Uterus (tissue), 4 donors: Measurements from ENCODE around the gene SLC50A1. TPM values are rescaled to one million over a fixed set of nuclear protein-coding genes. Genes with fewer than 3 reads are reported as not detected.

ENCODE experiments used
- DNase-seq, 2 donors: peaks; one replicate each; pipeline ENCODE4 v3.0.0-alpha.2; 2019 to 2020
- H3K27ac ChIP-seq, 2 donors: fragments of 200-600 bp; sonication (generic); 1 replicate in 1 of 2; 2 replicates in 1 of 2; pipeline ENCODE4 v1.5.1; 2016 to 2018
- H3K27me3 ChIP-seq, 2 donors: fragments of 200-600 bp; sonication (generic); one replicate each; pipeline ENCODE4 v1.5.1; 2018 to 2019; ENCODE audit warnings: control low read depth in 1 of 2
- H3K36me3 ChIP-seq, 2 donors: fragments of 200-600 bp; sonication (generic); one replicate each; pipeline ENCODE4 v1.5.1; 2019; ENCODE audit warnings: control low read depth in 1 of 2
- H3K4me1 ChIP-seq, 2 donors: fragments of 200-600 bp; sonication (generic); one replicate each; pipeline ENCODE4 v1.5.1; 2018 to 2019; ENCODE audit warnings: control low read depth in 1 of 2
- H3K4me3 ChIP-seq, 2 donors: fragments of 200-600 bp; sonication (generic); 1 replicate in 1 of 2; 2 replicates in 1 of 2; pipeline ENCODE4 v1.5.1; 2018 to 2019; ENCODE audit warnings: mild to moderate bottlenecking in 1 of 2
- H3K9me3 ChIP-seq, 2 donors: fragments of 200-600 bp; sonication (generic); one replicate each; pipeline ENCODE4 v1.5.1; 2019; ENCODE audit warnings: control low read depth in 1 of 2
- CTCF ChIP-seq, 4 experiments: fragments of 200-600 bp in 2 of 4; fragments of 450-650 bp in 2 of 4; sonication (generic) in 2 of 4; IDR thresholded peaks; one replicate each; pipeline ENCODE4 v1.5.1; 2016 to 2019; ENCODE audit warnings: antibody characterized with exemption in 4 of 4, mild to moderate bottlenecking in 2 of 4, moderate library complexity in 1 of 4
- POLR2A ChIP-seq, 2 donors: fragments of 450-650 bp; IDR thresholded peaks; one replicate each; pipeline ENCODE4 v1.6.1; 2016; ENCODE audit warnings: antibody characterized with exemption in 2 of 2, mild to moderate bottlenecking in 1 of 2, moderate library complexity in 1 of 2
- intact Hi-C: fragments of 100-400 bp; cut with DNase I; formaldehyde crosslinking; loops from one replicate; pipeline ENCODE4 v1.15.1; 2023; ENCODE audit warnings: low total_unique reads
- total RNA-seq, 4 donors: library from RNA; depleted of rRNA in 3 of 4; stranded (reverse); fragments of >200 nt in 3 of 4; gene quantifications; one replicate each; pipeline versions ENCODE4 v1.1.0 to v1.2.4, GENCODE V29; 2014 to 2023
- donor health status: DM: yes; HTN: yes; CAD: no.

SLC50A1 gene
- total RNA-seq, 4 donors from 2014 or later: 0.26 to 24.0 (median 21.8) TPM

- TF ChIP-seq POLR2A (IDR thresholded peaks at IDR 0.05): no peak
- TF ChIP-seq CTCF (IDR thresholded peaks at IDR 0.05): no peak
- Histone ChIP-seq H3K27me3 (no peaks in the 10 kb centered on the region), H3K9me3 (no peaks in the 10 kb centered on the region), H3K27ac (peak overlapping the region; percentile 74 to 83), H3K36me3 (no peaks in the 10 kb centered on the region), H3K4me3 (peak overlapping the region; percentile 62), H3K4me1 (peaks cover 0 to 32% of the 10 kb centered on the region in 2 donors)
- DNase-seq: no peak
- intact Hi-C loops: no loop called here
Observed at GRCh38 chr1:155130272-155131006, 5.2 kb upstream of the SLC50A1 start.

GRCh38 chr1:155131285-155131684 lies 4.4 kb upstream of the SLC50A1 start:
- peaks cover 0 to 32% of the 10 kb centered on the region in 2 donors for H3K4me1 ChIP-seq
- H3K4me3 ChIP-seq: no peak overlapping the region
- TF ChIP-seq CTCF (IDR thresholded peaks at IDR 0.05) (no peak), POLR2A (IDR thresholded peaks at IDR 0.05) (no peak)

DNA sequence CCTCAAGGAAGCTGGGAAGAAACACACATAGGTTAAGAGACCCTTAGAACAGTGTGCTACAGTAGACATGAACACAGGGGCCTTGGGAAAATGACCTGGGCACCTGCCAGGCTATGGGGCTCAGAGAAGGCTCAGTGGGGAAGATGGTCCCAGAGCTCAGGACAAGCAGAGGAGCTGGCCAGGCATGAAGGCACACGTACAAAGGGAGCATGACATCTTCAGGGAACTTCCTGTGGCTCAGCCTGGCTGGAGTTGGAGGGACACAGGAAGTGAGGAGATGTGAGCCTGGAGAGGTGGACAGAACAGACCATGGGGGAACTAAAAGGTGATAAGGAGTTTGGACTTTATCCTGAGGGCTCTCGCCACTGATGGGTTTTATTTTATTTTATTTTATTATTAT lies 3.8 kb upstream of the SLC50A1 start:
- H3K27me3 ChIP-seq: no peaks in the 10 kb centered on the region
- no peaks in the 10 kb centered on the region for H3K36me3 ChIP-seq
- intact Hi-C loops: no loop called here
- H3K4me1 ChIP-seq: peaks cover 0 to 28% of the 10 kb centered on the region in 2 donors
- no peak for TF ChIP-seq CTCF (IDR thresholded peaks at IDR 0.05)
- no peak for TF ChIP-seq POLR2A (IDR thresholded peaks at IDR 0.05)
- no peak overlapping the region for H3K4me3 ChIP-seq
- no peaks in the 10 kb centered on the region for H3K9me3 ChIP-seq
- DNase-seq: no peak
- peak overlapping the region in 1 of 2 donors; percentile 10 for H3K27ac ChIP-seq

More at GRCh38 chr1:155131285-155131684, 4.4 kb upstream of the SLC50A1 start:
- no peak for DNase-seq
- intact Hi-C loops: no loop called here
- H3K27me3 ChIP-seq: no peaks in the 10 kb centered on the region
- no peaks in the 10 kb centered on the region for H3K36me3 ChIP-seq
- H3K9me3 ChIP-seq: no peaks in the 10 kb centered on the region
- peak overlapping the region in 1 of 2 donors; percentile 83 for H3K27ac ChIP-seq

DNA sequence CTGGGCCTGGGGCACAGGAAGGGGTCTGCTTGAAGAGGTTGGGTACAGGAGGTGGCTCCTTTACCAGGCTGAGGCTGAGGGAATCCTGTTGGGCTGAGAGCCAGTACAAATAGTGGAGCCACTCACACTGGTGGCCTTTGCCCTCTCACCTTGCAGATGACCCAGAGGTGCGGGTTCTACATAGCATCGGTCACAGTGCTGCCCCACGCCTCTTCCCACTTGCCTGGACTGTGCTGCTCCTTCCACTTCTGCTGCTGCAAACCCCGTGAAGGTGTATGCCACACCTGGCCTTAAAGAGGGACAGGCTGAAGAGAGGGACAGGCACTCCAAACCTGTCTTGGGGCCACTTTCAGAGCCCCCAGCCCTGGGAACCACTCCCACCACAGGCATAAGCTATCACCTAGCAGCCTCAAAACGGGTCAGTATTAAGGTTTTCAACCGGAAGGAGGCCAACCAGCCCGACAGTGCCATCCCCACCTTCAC lies 1.8 kb upstream of the SLC50A1 start:
- Histone ChIP-seq H3K4me1 (peaks cover 0 to 15% of the 10 kb centered on the region in 2 donors), H3K27ac (peak overlapping the region; percentile 94 to 95), H3K4me3 (no peak overlapping the region), H3K9me3 (no peaks in the 10 kb centered on the region), H3K36me3 (no peaks in the 10 kb centered on the region), H3K27me3 (no peaks in the 10 kb centered on the region)
- intact Hi-C loops: no loop called here
- no peak for TF ChIP-seq POLR2A (IDR thresholded peaks at IDR 0.05)
- TF ChIP-seq CTCF (IDR thresholded peaks at IDR 0.05): no peak
- no peak for DNase-seq

GRCh38 chr1:155134322-155134721 lies 1.3 kb upstream of the SLC50A1 start:
- H3K4me1 ChIP-seq: peaks cover 0 to 12% of the 10 kb centered on the region in 2 donors
- no peak for TF ChIP-seq POLR2A (IDR thresholded peaks at IDR 0.05)
- peak overlapping the region; percentile 94 to 95 for H3K27ac ChIP-seq
- H3K27me3 ChIP-seq: no peaks in the 10 kb centered on the region
- no peak for DNase-seq
- intact Hi-C loops: no loop called here
- no peak overlapping the region for H3K4me3 ChIP-seq
- no peaks in the 10 kb centered on the region for H3K36me3 ChIP-seq
- H3K9me3 ChIP-seq: no peaks in the 10 kb centered on the region
